HL-60 (cell line): ENCODE measurements around the gene SPINK8.
A peak's percentile ranks its signal among the peaks of the same experiment; 100 is the strongest.

ENCODE experiments used
- DNase-seq, 2 experiments: peaks; one replicate each; pipeline ENCODE4 v3.0.0-alpha.2; 2010 to 2020; ENCODE audit warnings: low read depth in 1 of 2, low spot score in 1 of 2
- H3K27ac ChIP-seq: fragments of 250-450 bp; sonication (Bioruptor Pico); replicated peaks from 2 replicates; pipeline ENCODE4 v1.5.1; 2020; ENCODE audit warnings: mild to moderate bottlenecking, moderate library complexity
- H3K27me3 ChIP-seq: fragments of 250-450 bp; sonication (Bioruptor Pico); 2 replicates; pipeline ENCODE4 v1.5.1; 2021; ENCODE audit warnings: mild to moderate bottlenecking, moderate library complexity; ENCODE audit not compliant: insufficient read depth, poor library complexity, severe bottlenecking
- H3K4me3 ChIP-seq: replicated peaks from 2 replicates; pipeline ENCODE4 v1.5.1; 2011; ENCODE audit warnings: mild to moderate bottlenecking, control low read depth, low read length; ENCODE audit not compliant: insufficient read depth
- GABPA ChIP-seq: IDR thresholded peaks from 2 replicates; pipeline ENCODE4 v1.6.1; 2012; ENCODE audit warnings: low read depth
- POLR2AphosphoS5 ChIP-seq: IDR thresholded peaks from 2 replicates; pipeline ENCODE4 v1.6.1; 2012; ENCODE audit warnings: low read depth
- SPI1 ChIP-seq: IDR thresholded peaks from 2 replicates; pipeline ENCODE4 v1.6.1; 2012; ENCODE audit warnings: low read depth, mild to moderate bottlenecking, borderline replicate concordance
- TF ChIP-seq, protein P1 (sequence below): IDR thresholded peaks from one replicate; pipeline ENCODE4 v1.5.1; 2011; ENCODE audit warnings: low read length, control low read depth, inconsistent platforms; ENCODE audit not compliant: insufficient read depth
- TF ChIP-seq, protein P2 (sequence below): IDR thresholded peaks from 2 replicates; pipeline ENCODE4 v1.6.1; 2012; ENCODE audit warnings: low read depth; ENCODE audit not compliant: insufficient replicate concordance

Gene SPINK8

DNA sequence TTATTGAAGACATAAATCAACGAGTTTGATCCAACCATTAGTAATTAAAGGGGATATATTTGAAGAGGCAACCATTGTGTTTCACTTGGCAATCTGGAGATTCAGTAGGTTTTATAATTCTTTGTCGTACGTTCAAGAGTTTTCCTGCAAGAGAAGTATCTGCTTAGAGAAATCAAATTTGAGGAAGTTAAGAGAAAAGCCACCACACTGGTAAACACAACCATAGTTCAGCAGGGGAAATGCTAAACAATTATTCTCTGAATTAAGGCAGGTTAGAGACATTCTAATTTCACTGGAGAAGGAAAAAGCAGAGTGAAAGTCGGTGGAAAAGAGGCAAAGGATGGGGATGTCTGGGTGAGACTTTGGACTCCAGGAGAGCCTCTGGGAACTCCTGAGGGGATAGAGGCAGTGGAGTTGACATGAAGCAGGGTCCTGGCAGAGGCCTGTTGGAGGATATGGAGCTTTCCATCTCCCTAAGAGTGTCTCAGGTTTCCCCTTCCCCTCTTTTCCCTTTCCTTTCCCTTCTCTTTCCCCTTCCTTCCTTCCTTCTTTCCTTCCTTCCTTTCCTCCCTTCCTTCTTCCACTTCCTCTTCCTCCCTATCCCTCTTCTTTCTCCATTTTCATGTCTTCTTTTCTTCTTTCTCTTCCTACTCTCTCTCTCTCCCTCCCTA is 26.5 kb downstream of the SPINK8 start:
- peak; percentile 38; the same call in 1 of the 2 replicates for TF ChIP-seq SPI1
- TF ChIP-seq, protein P1, sequence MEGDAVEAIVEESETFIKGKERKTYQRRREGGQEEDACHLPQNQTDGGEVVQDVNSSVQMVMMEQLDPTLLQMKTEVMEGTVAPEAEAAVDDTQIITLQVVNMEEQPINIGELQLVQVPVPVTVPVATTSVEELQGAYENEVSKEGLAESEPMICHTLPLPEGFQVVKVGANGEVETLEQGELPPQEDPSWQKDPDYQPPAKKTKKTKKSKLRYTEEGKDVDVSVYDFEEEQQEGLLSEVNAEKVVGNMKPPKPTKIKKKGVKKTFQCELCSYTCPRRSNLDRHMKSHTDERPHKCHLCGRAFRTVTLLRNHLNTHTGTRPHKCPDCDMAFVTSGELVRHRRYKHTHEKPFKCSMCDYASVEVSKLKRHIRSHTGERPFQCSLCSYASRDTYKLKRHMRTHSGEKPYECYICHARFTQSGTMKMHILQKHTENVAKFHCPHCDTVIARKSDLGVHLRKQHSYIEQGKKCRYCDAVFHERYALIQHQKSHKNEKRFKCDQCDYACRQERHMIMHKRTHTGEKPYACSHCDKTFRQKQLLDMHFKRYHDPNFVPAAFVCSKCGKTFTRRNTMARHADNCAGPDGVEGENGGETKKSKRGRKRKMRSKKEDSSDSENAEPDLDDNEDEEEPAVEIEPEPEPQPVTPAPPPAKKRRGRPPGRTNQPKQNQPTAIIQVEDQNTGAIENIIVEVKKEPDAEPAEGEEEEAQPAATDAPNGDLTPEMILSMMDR, result no peak
- peak overlapping the region; percentile 67 for H3K27ac ChIP-seq

DNA sequence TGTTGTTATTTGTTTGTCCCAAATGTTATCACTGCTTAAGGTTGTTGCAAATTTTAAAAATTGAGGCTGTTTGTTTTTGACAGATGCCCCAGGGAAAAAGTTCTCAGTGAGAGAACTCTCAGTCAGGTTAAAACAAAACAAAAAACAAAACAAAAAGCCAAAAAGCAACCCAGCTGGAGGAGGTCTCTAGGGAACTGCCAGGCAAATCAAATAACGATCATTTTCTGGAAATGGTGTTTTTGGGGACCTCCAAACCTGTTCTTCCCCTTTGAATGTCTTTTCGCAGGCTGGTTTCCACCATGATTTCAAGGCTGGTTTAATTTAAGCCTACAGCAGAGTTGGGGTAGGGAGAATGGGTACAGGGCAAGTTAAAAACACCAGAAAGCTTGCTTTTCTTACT is 27.2 kb downstream of the SPINK8 start:
- H3K27ac ChIP-seq, result peak overlapping the region; percentile 67
- TF ChIP-seq SPI1 (no peak), POLR2AphosphoS5 (no peak)
- DNase-seq, result no peak

More for the DNA sequence above, 26.5 kb downstream of the SPINK8 start:
- H3K27me3 ChIP-seq, result no peaks in the 10 kb centered on the region
- no peak overlapping the region for H3K4me3 ChIP-seq
- peak in 1 of 2 experiments; percentile 63 for DNase-seq

DNA sequence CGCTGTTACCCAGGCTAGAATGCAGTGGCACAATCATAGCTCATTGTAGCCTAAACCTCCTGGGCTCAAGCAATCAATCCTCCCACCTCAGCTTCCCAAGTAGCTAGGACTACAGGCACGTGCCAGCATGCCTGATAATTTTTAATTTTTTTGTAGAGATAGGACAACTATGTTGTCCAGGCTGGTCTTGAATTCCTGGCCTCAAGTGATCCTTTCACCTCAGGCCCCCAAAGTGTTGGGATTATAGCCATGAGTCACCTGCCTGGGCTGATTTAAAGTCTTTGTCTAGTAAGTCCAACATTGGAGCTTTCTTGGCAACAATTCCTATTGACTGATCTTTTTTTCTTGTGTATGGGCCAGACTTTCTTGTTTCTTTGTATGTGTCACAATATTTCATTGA is 28.1 kb downstream of the SPINK8 start:
- H3K4me3 ChIP-seq, result no peak overlapping the region
- TF ChIP-seq GABPA, result no peak
- no peak for TF ChIP-seq SPI1
- TF ChIP-seq POLR2AphosphoS5, result no peak
- TF ChIP-seq, protein P2, sequence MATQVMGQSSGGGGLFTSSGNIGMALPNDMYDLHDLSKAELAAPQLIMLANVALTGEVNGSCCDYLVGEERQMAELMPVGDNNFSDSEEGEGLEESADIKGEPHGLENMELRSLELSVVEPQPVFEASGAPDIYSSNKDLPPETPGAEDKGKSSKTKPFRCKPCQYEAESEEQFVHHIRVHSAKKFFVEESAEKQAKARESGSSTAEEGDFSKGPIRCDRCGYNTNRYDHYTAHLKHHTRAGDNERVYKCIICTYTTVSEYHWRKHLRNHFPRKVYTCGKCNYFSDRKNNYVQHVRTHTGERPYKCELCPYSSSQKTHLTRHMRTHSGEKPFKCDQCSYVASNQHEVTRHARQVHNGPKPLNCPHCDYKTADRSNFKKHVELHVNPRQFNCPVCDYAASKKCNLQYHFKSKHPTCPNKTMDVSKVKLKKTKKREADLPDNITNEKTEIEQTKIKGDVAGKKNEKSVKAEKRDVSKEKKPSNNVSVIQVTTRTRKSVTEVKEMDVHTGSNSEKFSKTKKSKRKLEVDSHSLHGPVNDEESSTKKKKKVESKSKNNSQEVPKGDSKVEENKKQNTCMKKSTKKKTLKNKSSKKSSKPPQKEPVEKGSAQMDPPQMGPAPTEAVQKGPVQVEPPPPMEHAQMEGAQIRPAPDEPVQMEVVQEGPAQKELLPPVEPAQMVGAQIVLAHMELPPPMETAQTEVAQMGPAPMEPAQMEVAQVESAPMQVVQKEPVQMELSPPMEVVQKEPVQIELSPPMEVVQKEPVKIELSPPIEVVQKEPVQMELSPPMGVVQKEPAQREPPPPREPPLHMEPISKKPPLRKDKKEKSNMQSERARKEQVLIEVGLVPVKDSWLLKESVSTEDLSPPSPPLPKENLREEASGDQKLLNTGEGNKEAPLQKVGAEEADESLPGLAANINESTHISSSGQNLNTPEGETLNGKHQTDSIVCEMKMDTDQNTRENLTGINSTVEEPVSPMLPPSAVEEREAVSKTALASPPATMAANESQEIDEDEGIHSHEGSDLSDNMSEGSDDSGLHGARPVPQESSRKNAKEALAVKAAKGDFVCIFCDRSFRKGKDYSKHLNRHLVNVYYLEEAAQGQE, result no peak
- TF ChIP-seq, protein P1, result no peak
- H3K27ac ChIP-seq, result no peak overlapping the region
- H3K27me3 ChIP-seq, result no peaks in the 10 kb centered on the region
- DNase-seq, result no peak

More for the DNA sequence above, 27.2 kb downstream of the SPINK8 start:
- H3K4me3 ChIP-seq, result no peak overlapping the region
- no peaks in the 10 kb centered on the region for H3K27me3 ChIP-seq

DNA sequence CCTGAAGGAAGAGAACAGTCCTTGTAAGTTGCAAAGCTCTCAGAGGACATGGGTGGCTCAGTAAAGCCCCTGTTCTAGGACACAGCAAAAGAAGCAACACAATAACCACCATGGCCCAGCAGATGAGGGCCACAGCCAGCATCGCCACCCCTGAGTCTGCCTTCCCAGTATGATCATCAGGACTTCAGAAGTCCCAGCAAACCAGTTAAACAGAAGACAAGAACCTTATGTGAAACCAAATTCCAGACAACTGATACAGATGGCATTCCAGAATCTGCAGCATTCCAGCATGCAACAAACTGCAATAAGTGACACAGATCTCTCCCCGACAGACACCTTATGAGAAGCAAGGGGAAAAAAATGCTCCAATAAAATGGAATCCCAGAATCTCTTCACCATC is 30.4 kb downstream of the SPINK8 start:
- no peak overlapping the region for H3K4me3 ChIP-seq
- DNase-seq, result no peak
- H3K27me3 ChIP-seq, result no peaks in the 10 kb centered on the region
- H3K27ac ChIP-seq, result no peak overlapping the region
- TF ChIP-seq SPI1 (no peak), POLR2AphosphoS5 (no peak), GABPA (no peak)
- TF ChIP-seq, protein P1, result no peak
- TF ChIP-seq, protein P2, result no peak
